Bone marrow (tissue), 2 donors: Measurements from ENCODE around the gene ARRDC4.
"Not testable (repeated sequence)": the region's sequence is repeated elsewhere in the genome, so short reads cannot be mapped to it uniquely, and the experiment has no call there.

Source experiments
- DNase-seq, 2 donors: peaks; one replicate each; lab custom pipeline; 2025; lab: John Stamatoyannopoulos, UW

Gene ARRDC4

DNA sequence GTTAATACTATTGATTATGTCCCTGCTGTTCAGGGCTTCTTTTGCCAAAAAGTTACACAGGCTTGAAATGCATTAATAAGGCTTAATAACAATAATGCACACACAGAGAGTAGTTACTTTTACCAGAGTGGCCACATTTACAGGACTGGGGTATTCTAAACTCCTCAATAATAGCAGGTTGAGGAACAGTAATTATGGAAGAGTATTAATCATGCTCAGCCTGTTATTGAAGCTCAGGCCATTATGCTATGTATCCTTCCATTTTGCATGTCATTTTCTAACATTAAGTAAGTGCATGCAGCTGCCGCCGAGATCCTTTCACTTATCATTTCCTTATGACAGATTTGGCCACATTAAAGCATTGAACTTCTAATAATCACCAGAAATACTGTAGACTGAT, 5.7 kb downstream of the ARRDC4 start:
- DNase-seq: no peak

GRCh38 chr15:97966924-97967620, 6.6 kb downstream of the ARRDC4 start:
- no peak for DNase-seq

GRCh38 chr15:97967881-97968280, 7.4 kb downstream of the ARRDC4 start:
- DNase-seq: no peak

- DNase-seq: no peak
Measured at GRCh38 chr15:97968380-97968779, 7.9 kb downstream of the ARRDC4 start.

DNA sequence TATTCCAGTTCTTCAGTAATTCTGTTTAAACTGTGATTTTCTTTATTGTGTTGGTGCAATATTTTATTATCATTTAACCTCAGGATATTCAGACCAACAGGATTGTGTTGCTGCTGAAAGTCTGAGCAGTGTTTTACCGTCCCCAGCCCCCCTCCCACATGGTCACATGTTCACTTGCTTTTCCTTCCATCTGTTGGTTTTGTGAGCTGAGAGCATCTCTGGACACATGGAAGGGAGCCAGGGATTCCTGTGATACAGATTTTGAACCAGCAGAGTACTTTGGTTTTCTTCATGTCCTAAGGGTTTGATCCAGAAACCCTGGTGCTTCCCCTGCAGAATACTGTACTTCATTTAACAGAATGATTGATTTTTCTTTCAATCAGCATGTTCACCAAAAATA, 11.9 kb downstream of the ARRDC4 start:
- DNase-seq: no peak

DNA sequence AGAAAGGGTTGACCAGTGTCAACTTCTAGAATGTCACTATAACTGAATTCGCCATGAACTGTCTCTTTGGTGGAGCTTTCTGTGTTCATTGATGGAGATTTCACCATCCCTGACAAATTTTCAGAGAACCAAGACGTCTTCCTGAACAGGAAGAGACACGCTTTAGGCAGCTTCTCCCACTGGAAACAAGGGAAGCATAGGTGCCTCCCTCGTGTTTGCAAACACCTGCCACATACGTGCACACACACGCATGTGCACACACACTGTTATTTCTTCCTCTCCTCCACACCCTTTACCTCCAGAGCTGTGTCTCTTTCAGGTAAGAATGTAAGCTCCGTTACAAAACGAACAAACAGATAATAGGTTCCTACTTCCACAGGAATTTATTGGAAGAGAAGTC, 15.6 kb downstream of the ARRDC4 start:
- no peak for DNase-seq

DNA sequence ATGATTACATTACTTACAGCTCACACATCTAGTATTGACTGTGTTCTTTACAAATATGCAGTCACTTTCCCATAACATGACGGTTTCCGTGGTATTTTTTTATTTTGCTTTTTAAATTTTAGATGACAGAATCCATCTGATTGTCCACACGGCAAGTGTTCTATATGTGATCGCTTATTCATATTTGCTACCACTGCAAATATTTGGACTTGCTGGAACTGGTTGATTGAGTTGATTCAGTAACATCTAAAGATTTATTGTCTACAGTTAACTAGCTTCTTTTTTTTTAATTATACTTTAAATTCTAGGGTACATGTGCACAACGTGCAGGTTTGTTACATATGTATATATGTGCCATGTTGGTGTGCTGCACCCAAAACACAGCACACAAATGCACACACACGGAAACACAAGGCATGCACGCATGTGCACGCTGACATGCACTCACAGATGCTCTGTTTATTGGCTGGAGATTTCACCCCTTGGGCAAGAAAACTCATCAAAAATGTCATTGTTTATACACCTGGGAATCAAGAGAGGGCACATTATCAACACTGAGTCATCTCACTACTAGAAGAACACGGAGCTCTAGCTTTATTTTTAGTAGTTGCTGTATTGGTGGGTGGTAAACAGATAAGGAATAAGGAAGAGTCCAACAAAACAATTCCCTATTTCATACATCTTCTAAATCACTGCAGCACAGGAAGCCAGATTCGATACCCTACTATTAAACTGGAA, 16.4 kb downstream of the ARRDC4 start:
- DNase-seq: no peak

- DNase-seq: no peak
Measured at GRCh38 chr15:97977734-97978133, 17.2 kb downstream of the ARRDC4 start.

- no peak for DNase-seq
Measured at GRCh38 chr15:97978401-97979139, 18.1 kb downstream of the ARRDC4 start.

- DNase-seq: no peak
Measured at GRCh38 chr15:97979140-97979520, 18.6 kb downstream of the ARRDC4 start.

- no peak for DNase-seq
Measured at GRCh38 chr15:97981058-97981457, 20.6 kb downstream of the ARRDC4 start.

DNA sequence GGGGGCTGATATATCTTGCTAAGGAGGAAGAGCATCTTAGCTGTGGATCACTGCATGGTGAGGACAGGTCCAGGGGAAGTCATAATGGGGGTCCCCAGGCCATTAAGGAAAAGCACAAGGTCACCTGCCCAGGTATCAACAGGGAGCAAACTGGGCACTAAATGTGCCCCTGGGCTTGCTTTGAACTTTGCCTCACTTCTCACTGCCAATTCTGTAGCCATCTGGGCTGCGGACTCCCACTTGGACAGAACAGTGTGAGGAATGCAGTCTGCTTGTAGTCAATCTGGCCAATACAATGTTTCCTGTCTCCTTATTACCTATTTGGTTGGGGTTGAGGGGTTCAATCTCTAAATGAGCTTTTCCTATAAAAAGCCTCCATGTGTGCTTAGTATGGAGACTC, 21.3 kb downstream of the ARRDC4 start:
- DNase-seq: no peak

DNA sequence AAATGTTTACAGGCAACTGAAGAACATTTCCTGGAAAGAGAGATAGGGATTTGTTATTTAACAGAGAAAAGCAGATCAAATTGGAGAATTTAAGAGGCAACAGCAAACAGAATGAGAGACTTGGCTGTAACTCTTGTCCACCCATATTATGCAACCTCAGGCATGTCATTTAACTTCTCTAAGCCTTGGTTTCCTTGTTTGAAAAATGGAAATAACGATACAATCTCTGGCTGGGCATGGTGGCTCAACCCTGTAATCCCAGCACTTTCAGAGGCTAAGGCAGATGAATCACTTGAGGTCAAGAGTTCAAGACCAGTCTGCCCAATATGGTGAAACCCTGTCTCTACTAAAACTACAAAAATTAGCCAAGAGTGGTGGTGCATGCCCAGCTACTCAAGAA, 23.7 kb downstream of the ARRDC4 start:
- DNase-seq: no peak

GRCh38 chr15:97985979-97986378, 25.5 kb downstream of the ARRDC4 start:
- not testable (repeated sequence) for DNase-seq

DNA sequence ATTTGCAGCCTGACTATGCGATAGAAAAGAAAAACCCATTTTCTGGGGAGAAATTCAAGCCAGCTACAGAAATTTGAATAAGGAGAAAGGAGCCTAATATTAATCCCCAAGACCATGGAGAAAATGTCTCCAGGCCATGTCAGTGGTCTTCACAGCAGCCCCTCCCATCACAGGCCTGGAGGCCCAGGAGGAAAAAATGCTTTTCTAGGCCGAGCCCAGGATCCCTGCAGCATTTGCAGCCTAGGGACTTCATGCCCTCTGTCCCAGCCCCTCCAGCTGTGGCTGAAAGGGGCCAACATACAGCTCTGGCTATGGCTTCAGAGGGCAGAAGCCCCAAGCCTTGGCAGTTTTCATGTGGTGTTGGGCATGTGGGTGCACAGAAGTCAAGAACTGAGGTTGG, 26.3 kb downstream of the ARRDC4 start:
- no peak for DNase-seq

- no peak for DNase-seq
Measured at GRCh38 chr15:97989299-97989698, 28.8 kb downstream of the ARRDC4 start.

DNA sequence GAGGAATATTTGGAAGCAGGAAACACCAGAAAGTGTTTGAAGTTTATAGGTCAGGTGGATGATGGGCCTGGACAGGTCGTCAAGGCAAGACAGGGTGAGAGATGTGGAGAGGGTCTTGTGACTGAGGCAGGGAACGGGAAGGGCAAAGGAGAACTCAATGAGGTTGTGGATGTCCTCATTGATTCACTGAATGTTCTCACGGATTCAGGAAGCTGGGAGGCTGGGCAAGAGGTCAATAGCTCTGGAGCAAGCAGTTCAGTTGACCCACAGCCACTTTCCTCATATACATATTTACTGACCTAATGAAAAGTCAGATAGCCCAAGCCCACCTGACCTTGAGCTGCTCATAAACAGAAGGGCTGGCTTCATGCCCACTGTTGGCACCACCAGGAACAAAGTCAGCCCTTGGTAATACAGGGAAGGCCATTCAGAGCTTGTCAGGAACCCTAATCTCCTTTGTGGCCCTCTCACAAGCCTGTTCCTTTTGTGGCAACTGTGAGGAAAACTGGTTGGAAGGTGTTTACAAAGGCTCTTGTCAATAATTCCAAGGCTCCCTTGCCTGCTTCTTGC, 31.6 kb downstream of the ARRDC4 start:
- DNase-seq: no peak

DNA sequence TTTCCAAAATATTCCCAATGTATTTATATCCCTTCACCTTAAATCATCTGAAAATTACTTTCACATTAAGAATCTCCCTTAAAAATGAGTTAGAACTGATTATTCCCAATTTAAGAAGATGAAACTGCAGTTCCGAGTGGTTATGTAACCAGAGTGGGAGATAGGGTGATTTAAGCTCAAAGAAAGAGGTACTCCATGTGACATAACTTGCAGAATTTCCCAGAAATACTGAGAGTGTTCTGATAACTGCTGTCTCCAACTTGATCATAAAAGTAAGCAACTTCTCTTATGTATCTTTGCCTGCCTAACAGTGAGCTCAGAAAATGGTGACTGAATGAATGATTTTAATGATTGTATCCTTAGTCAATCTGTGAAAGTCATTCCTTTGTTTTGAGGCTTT, 32.3 kb downstream of the ARRDC4 start:
- DNase-seq: no peak

DNA sequence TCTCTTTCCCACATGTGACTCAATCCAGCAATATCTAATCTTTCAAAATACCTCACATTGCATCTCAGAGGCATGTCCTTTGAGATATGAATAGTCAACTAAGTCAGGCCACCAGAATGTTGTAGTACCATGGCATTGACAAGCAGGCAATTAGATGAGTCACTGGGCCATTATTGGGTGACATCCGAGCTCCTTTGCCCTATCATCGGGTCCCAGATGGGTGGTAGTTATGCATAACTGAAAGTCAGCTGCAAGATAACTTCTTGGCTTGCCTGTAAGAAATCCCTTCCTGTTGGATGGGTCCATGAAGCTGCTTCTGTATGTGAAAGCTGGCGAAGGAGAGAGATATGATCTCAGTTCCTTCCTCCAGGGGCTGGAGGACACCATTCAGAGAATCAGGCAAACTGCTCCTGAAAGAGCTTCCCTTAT, 32.8 kb downstream of the ARRDC4 start:
- peak in 1 of 2 donors; percentile 61 for DNase-seq

GRCh38 chr15:97994236-97994635, 33.7 kb downstream of the ARRDC4 start:
- no peak for DNase-seq

- no peak for DNase-seq
Measured at GRCh38 chr15:97995192-97995591, 34.7 kb downstream of the ARRDC4 start.

DNA sequence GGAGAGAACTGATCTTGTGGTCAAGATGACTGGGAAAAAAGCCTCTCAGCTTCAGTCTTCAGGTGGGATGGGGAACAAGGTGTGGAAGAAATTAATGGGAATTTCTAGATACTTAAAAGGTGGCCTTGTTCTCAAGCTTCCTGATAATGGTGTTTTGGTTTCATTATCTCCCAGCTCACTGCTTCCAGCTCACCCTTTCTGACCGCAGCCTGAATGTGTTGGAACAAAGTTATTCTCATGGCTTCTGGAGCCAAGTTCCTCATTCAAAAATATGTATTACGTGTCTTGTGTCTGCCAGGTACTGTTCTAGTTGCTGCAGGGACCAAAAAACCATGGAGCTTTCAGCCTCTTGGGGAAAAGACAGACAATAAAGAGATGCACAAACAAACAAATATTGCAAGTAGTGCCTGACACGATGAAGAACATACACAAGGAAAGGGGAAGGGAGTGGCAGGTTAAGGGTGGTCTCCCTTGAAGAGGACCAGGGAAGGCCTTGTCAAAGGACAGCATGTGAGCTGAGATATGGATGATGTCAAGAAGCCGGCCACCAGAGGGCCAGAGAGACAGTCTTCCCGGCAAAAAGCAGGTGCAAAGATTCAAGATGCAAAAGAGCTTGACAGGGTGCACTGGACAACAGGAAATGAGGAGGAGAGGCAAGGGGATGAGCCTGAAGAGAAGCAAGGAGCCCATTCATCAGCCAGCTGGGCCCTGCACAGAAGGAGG, 35.5 kb downstream of the ARRDC4 start:
- peak in 1 of 2 donors; percentile 85 for DNase-seq
